ENCODE data around the gene CCDC27.

The CCDC27 gene

DNA sequence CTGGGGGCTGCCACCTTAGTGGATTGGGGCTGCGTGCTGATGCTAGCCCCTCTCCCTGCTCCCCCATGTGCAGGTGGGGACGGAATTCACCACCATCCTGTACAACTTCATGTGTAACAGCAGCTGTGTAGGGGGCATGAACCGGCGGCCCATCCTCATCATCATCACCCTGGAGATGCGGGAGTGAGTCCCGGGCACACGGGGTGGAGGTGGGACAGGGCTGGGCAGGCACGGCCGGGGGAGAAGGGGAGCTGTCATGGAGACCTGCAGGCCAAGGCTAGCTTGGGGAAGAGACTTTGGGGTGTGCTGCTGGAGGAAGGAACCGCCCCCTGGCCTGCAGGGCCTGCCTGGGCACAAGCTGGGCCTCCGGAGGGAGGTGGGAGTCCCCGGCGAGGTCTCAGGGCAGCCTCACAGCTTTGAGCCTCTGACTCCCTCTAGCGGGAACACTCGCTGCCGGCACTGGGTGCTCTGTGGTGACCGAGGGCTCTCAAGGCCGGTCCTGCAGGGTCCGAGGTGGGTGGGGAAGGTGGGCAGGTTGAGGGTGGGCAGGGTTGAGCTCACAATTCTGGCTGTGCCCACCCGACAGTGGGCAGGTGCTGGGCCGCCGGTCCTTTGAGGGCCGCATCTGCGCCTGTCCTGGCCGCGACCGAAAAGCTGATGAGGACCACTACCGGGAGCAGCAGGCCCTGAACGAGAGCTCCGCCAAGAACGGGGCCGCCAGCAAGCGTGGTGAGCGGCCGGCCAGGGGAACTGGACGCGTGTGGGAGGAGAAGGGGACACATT lies 25.0 kb upstream of the CCDC27 start:
- Mint-ChIP-seq H3K4me3 (no peak overlapping the region), H3K36me3 (ENCODE audit: insufficient read depth) (peaks cover 3% of the 10 kb centered on the region), H3K9me3 (no peaks in the 10 kb centered on the region), H3K27ac (peak overlapping the region in 1 of 2 donors; percentile 56), H3K4me1 (ENCODE audit: low read depth in 2 of 2) (peaks cover 2 to 4% of the 10 kb centered on the region in 2 donors), H3K27me3 (peaks cover 0 to 23% of the 10 kb centered on the region in 2 donors)
- ATAC-seq (replicated peaks), result no peak
- no peak for DNase-seq

DNA sequence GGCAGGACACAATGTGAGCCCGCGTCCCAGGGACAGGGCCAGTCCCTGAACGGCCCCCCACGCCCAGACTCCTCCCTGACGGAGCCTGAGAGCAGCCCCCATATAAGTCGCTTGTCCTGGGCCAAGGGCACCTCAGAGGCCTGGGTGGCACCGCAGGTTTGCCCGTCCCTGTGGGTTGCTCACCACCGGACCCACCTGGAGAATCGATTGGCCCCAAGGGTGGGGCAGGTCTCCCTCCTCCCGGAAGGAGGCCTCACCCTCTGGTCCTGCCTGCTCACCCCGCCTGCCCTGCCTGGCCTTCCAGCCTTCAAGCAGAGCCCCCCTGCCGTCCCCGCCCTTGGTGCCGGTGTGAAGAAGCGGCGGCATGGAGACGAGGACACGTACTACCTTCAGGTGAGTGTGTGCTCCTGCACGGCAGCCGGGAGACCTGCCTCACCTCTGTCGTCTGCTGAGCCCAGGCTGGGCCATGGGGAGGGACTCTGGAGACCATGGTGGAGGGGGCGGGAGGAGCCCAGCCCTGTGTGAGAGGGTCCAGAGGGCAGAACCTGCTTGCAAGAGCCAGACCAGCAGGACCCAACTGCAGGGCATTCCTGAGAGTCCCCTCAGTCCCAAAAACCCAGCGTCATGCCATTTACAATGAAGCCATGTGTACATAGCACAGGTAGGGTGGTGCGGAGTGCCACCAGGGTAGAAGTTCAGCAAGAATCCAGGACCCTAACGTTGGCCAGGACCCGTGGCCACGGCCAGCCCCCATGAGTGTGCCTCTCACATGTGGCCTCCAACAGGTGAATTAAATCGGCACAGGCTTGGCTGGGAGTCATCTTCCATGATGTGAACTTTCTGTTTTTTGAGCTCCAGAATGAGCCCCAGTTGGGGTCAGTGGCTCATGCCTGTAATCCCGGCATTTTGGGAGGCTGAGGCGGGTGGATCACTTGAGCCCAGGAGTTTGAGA lies 24.1 kb upstream of the CCDC27 start:
- H3K9me3 Mint-ChIP-seq, result no peaks in the 10 kb centered on the region
- peaks cover 0 to 23% of the 10 kb centered on the region in 2 donors for H3K27me3 Mint-ChIP-seq
- ATAC-seq (replicated peaks), result no peak
- no peak overlapping the region for H3K4me3 Mint-ChIP-seq
- DNase-seq, result no peak
- H3K27ac Mint-ChIP-seq, result no peak overlapping the region
- H3K4me1 Mint-ChIP-seq (ENCODE audit: low read depth in 2 of 2), result peaks cover 2 to 4% of the 10 kb centered on the region in 2 donors
- H3K36me3 Mint-ChIP-seq (ENCODE audit: insufficient read depth), result peaks cover 3% of the 10 kb centered on the region

GRCh38 chr1:3729594-3730542 lies 22.4 kb upstream of the CCDC27 start:
- Mint-ChIP-seq H3K4me1 (ENCODE audit: low read depth in 2 of 2) (no peaks in the 10 kb centered on the region), H3K36me3 (ENCODE audit: insufficient read depth) (peaks cover 3% of the 10 kb centered on the region)
- no peak for ATAC-seq (replicated peaks)

DNA sequence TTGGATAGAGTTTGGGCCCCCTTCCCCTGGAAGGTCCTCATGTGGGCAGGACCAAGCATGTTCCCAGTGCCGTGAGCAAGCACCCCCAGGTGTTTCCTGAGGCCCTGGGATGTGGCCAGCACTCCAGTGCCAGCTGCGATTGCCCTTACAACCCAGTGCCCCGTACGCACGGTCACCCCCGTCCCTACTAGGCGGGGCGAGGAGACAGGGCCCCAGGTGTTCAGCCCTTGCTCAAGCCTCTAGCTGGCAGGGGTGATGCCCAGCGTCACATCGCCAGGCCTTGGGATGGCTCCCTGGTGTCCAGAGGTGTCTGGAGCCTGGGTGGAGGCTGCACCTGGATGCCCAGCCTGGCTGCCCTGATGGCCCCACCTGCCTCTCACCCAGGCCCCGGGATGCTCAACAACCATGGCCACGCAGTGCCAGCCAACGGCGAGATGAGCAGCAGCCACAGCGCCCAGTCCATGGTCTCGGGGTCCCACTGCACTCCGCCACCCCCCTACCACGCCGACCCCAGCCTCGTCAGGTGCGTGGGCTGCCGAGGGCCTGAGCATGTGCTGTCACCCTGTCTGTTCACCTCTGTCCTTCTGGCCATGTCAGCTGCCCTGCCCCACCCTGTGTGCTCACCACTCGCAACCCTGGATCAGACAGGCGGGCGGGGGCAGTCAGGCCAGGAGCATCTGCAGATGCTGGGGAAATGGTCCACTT lies 21.6 kb upstream of the CCDC27 start:
- Mint-ChIP-seq H3K27me3 (peaks cover 0 to 23% of the 10 kb centered on the region in 2 donors), H3K27ac (no peak overlapping the region), H3K4me1 (ENCODE audit: low read depth in 2 of 2) (no peaks in the 10 kb centered on the region), H3K9me3 (no peaks in the 10 kb centered on the region), H3K36me3 (ENCODE audit: insufficient read depth) (peaks cover 3% of the 10 kb centered on the region), H3K4me3 (no peak overlapping the region)
- no peak for DNase-seq
- no peak for ATAC-seq (replicated peaks)

More at GRCh38 chr1:3729594-3730542, 22.4 kb upstream of the CCDC27 start:
- H3K9me3 Mint-ChIP-seq, result no peaks in the 10 kb centered on the region
- no peak overlapping the region for H3K27ac Mint-ChIP-seq
- no peak overlapping the region for H3K4me3 Mint-ChIP-seq
- no peak for DNase-seq
- peaks cover 0 to 23% of the 10 kb centered on the region in 2 donors for H3K27me3 Mint-ChIP-seq

- H3K4me1 Mint-ChIP-seq (ENCODE audit: low read depth in 2 of 2), result no peaks in the 10 kb centered on the region
- no peaks in the 10 kb centered on the region for H3K9me3 Mint-ChIP-seq
- ATAC-seq (replicated peaks) (no peak), DNase-seq (no peak)
- peaks cover 0 to 17% of the 10 kb centered on the region in 2 donors for H3K27me3 Mint-ChIP-seq
- no peak overlapping the region for H3K27ac Mint-ChIP-seq
- H3K36me3 Mint-ChIP-seq (ENCODE audit: insufficient read depth), result peaks cover 10% of the 10 kb centered on the region
- H3K4me3 Mint-ChIP-seq, result no peak overlapping the region
These were observed 20.4 kb upstream of the CCDC27 start for GRCh38 chr1:3731583-3732433.

DNA sequence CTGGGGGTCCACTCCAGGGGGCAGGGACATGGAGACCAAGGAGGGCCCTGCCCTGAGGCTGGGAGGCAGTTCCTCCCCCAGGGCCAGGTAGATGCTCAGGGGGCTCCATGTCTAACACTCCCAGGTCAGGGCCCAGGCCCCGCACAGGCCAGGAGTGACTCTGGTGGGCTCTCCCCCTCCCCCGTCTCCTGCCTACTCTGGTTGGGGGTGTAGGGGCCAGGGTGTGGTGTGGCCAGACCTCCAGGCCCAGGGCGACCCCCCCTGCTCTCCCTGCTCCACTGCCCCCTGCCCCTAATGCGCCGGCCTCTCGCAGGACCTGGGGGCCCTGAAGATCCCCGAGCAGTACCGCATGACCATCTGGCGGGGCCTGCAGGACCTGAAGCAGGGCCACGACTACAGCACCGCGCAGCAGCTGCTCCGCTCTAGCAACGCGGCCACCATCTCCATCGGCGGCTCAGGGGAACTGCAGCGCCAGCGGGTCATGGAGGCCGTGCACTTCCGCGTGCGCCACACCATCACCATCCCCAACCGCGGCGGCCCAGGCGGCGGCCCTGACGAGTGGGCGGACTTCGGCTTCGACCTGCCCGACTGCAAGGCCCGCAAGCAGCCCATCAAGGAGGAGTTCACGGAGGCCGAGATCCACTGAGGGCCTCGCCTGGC lies 19.7 kb upstream of the CCDC27 start:
- Mint-ChIP-seq H3K9me3 (no peaks in the 10 kb centered on the region), H3K27me3 (peaks cover 0 to 14% of the 10 kb centered on the region in 2 donors), H3K4me3 (no peak overlapping the region), H3K36me3 (ENCODE audit: insufficient read depth) (peaks cover 13% of the 10 kb centered on the region), H3K27ac (no peak overlapping the region), H3K4me1 (ENCODE audit: low read depth in 2 of 2) (no peaks in the 10 kb centered on the region)
- DNase-seq, result no peak
- no peak for ATAC-seq (replicated peaks)

DNA sequence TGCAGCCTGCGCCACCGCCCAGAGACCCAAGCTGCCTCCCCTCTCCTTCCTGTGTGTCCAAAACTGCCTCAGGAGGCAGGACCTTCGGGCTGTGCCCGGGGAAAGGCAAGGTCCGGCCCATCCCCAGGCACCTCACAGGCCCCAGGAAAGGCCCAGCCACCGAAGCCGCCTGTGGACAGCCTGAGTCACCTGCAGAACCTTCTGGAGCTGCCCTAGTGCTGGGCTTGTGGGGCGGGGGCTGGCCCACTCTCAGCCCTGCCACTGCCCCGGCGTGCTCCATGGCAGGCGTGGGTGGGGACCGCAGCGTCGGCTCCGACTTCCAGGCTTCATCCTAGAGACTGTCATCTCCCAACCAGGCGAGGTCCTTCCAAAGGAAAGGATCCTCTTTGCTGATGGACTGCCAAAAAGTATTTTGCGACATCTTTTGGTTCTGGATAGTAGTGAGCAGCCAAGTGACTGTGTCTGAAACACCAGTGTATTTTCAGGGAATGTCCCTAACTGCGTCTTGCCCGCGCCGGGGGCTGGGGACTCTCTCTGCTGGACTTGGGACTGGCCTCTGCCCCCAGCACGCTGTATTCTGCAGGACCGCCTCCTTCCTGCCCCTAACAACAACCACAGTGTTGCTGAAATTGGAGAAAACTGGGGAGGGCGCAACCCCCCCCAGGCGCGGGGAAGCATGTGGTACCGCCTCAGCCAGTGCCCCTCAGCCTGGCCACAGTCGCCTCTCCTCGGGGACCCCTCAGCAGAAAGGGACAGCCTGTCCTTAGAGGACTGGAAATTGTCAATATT lies 19.0 kb upstream of the CCDC27 start:
- ATAC-seq (replicated peaks), result no peak
- Mint-ChIP-seq H3K4me3 (no peak overlapping the region), H3K4me1 (ENCODE audit: low read depth in 2 of 2) (no peaks in the 10 kb centered on the region), H3K9me3 (no peaks in the 10 kb centered on the region), H3K27me3 (peaks cover 0 to 14% of the 10 kb centered on the region in 2 donors), H3K36me3 (ENCODE audit: insufficient read depth) (peaks cover 14% of the 10 kb centered on the region), H3K27ac (no peak overlapping the region)
- DNase-seq, result no peak

- no peak overlapping the region for H3K27ac Mint-ChIP-seq
- no peak for DNase-seq
- no peaks in the 10 kb centered on the region for H3K4me1 Mint-ChIP-seq (ENCODE audit: low read depth in 2 of 2)
- peaks cover 0 to 14% of the 10 kb centered on the region in 2 donors for H3K27me3 Mint-ChIP-seq
- no peaks in the 10 kb centered on the region for H3K9me3 Mint-ChIP-seq
- no peak overlapping the region for H3K4me3 Mint-ChIP-seq
- no peak for ATAC-seq (replicated peaks)
- H3K36me3 Mint-ChIP-seq (ENCODE audit: insufficient read depth), result peaks cover 14% of the 10 kb centered on the region
These were observed 18.2 kb upstream of the CCDC27 start for GRCh38 chr1:3733883-3734589.

DNA sequence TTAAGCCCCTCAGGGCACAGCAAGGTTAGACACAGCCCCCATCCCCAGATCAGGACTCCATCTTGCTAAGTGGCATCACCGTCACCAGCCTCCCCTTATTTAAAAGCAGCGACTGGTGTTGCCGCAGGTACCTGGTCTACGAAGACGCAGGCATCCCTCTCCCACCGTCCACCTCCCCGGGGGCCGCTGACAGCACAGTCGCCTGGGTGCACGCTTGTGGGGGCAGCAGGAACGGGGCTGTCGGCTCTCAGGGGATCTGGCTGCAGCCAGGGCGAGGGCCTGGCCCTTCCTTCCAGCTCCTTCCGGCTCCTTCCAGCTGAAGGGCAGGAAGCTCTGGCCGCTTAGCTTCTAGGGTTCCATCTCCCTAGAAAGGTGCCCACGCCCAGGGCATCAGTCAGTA lies 17.6 kb upstream of the CCDC27 start:
- H3K9me3 Mint-ChIP-seq, result no peaks in the 10 kb centered on the region
- H3K4me1 Mint-ChIP-seq (ENCODE audit: low read depth in 2 of 2), result no peaks in the 10 kb centered on the region
- peaks cover 0 to 14% of the 10 kb centered on the region in 2 donors for H3K27me3 Mint-ChIP-seq
- ATAC-seq (replicated peaks) (no peak), DNase-seq (no peak)
- peaks cover 14% of the 10 kb centered on the region for H3K36me3 Mint-ChIP-seq (ENCODE audit: insufficient read depth)
- no peak overlapping the region for H3K4me3 Mint-ChIP-seq
- no peak overlapping the region for H3K27ac Mint-ChIP-seq

DNA sequence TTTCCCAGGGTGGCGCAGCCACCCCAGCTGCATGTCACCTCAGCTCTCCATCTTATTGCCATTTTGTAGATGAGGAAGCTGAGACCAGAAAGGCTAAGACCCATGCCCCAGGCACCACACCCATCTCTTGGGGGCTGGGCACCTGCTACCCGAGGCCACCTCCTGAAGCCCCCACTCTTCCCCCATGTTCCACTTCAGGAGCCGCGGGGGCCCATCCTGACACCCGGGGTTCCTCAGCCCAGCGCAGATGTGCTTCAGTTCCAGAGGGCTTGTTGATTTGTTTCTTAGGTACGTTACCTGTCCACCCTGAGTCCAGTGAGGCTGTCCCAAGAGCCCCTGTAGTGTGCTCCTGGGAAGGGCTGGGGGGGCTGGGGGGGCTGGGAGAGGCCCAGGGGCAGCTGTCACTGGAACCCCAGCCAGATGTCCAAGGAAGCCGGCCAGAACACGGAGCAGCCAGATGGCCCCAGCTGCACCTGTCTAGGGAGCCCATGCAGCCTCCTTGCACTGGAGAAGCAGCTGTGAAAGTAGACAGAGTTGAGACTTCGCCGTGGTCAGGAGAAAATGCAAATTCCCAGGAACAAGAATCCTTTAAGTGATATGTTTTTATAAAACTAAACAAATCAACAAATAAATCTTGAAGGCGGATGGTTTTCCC lies 17.1 kb upstream of the CCDC27 start:
- Mint-ChIP-seq H3K9me3 (no peaks in the 10 kb centered on the region), H3K4me1 (ENCODE audit: low read depth in 2 of 2) (no peaks in the 10 kb centered on the region), H3K27ac (no peak overlapping the region), H3K36me3 (ENCODE audit: insufficient read depth) (peaks cover 14% of the 10 kb centered on the region), H3K27me3 (peaks cover 0 to 14% of the 10 kb centered on the region in 2 donors), H3K4me3 (no peak overlapping the region)
- ATAC-seq (replicated peaks), result no peak
- no peak for DNase-seq
